ENCODE measurements around the gene INMT. TPM values are rescaled to one million over a fixed set of nuclear protein-coding genes. Genes with fewer than 3 reads are reported as not detected.

INMT gene
- total and polyA plus RNA-seq, 10 of the 15 experiments (the other 5 are each of a cell fraction or from before 2014, with no cell fraction given) = 0.03 to 0.20 (median 0.10) TPM; not detected in 7

GRCh38 chr7:30734497-30734896, 17.4 kb upstream of the INMT start:
- Histone ChIP-seq H4K20me1 (ENCODE audit: control insufficient read depth, insufficient read depth) (no peaks in the 10 kb centered on the region), H3K27me3 (replicated peaks in 1 of 2; ENCODE audit: control insufficient read depth in 2 of 2, insufficient read depth in 2 of 2, low read length in 1 of 2) (peaks cover 2 to 7% of the 10 kb centered on the region in 2 experiments; a peak in 3 of 4 replicates), H3K4me1 (ENCODE audit: control insufficient read depth, insufficient read depth, low read length) (no peaks in the 10 kb centered on the region), H3K27ac (ENCODE audit: control insufficient read depth, insufficient read depth) (no peak overlapping the region), H3K4me2 (ENCODE audit: control insufficient read depth, insufficient read depth) (no peak overlapping the region), H2AFZ (ENCODE audit: control insufficient read depth, low read depth, low read length) (no peak overlapping the region), H3K4me3 (no peak overlapping the region), H3K36me3 (ENCODE audit: control insufficient read depth in 2 of 2, insufficient read depth in 2 of 2, low read length in 1 of 2) (no peaks in the 10 kb centered on the region), H3K79me2 (ENCODE audit: control insufficient read depth, insufficient read depth, low read length) (no peaks in the 10 kb centered on the region), H3K9ac (ENCODE audit: control insufficient read depth, insufficient read depth, low read length) (no peak overlapping the region), H3K9me3 (replicated peaks; ENCODE audit: control insufficient read depth, insufficient read depth, low read length) (no peaks in the 10 kb centered on the region)
- RAD21 ChIA-PET (ENCODE audit: unreplicated experiment) = no interaction called here
- POLR2A ChIA-PET = interaction anchor here (0.5 kb wide), 1 partner anchor 80 kb away, joined by 3 read pairs; no protein-coding TSS in a partner anchor
- WGBS (ENCODE audit: insufficient coverage, insufficient replicate concordance, low lambda C conversion rate, missing lambda C conversion rate) = 45% methylated on average over 7 of the region's 7 CpGs
- BruUV-seq (replicated peaks) = no TSS peak
- DNase-seq (ENCODE audit: low read depth, low spot score) (no peak), ATAC-seq (no peak), FAIRE-seq (no peak)
- in situ Hi-C loops (cut with MboI) = no loop called here
- no peak for TF ChIP-seq RFX5 (IDR thresholded peaks at IDR 0.05; ENCODE audit: low read depth, low read length)
- CTCF ChIA-PET = interaction anchor here (1.1 kb wide), 1 partner anchor 187 kb away, joined by 3 read pairs; no protein-coding TSS in a partner anchor
- SMC1A ChIA-PET (ENCODE audit: uncharacterized antibody, unreplicated experiment) = no interaction called here
- intact Hi-C loops (cut with micrococcal nuclease; ENCODE audit: unreplicated experiment) = no loop called here

GRCh38 chr7:30735631-30736030, 16.3 kb upstream of the INMT start:
- intact Hi-C loops (cut with micrococcal nuclease; ENCODE audit: unreplicated experiment) (loop anchor here (5.0 kb wide), 1 partner anchor 458 kb away; no protein-coding TSS in a partner anchor), in situ Hi-C loops (cut with MboI) (no loop called here)
- no peak overlapping the region for H2AFZ ChIP-seq (ENCODE audit: control insufficient read depth, low read depth, low read length)
- no peaks in the 10 kb centered on the region for H3K4me1 ChIP-seq (ENCODE audit: control insufficient read depth, insufficient read depth, low read length)
- ChIA-PET SMC1A (ENCODE audit: uncharacterized antibody, unreplicated experiment) (no interaction called here), POLR2A (no interaction called here), RAD21 (ENCODE audit: unreplicated experiment) (no interaction called here), CTCF (interaction anchor here (0.7 kb wide), 1 partner anchor 36 kb away, joined by 3 read pairs; no protein-coding TSS in a partner anchor)
- no peak overlapping the region for H3K27ac ChIP-seq (ENCODE audit: control insufficient read depth, insufficient read depth)
- H3K4me2 ChIP-seq (ENCODE audit: control insufficient read depth, insufficient read depth) = no peak overlapping the region
- 67% methylated on average over 3 of the region's 3 CpGs for WGBS (ENCODE audit: insufficient coverage, insufficient replicate concordance, low lambda C conversion rate, missing lambda C conversion rate)
- ATAC-seq (no peak), DNase-seq (ENCODE audit: low read depth, low spot score) (no peak), FAIRE-seq (no peak)
- no peak overlapping the region for H3K4me3 ChIP-seq
- no peaks in the 10 kb centered on the region for H4K20me1 ChIP-seq (ENCODE audit: control insufficient read depth, insufficient read depth)
- peaks cover 0 to 7% of the 10 kb centered on the region in 2 experiments; a peak in 2 of 4 replicates for H3K27me3 ChIP-seq (replicated peaks in 1 of 2; ENCODE audit: control insufficient read depth in 2 of 2, insufficient read depth in 2 of 2, low read length in 1 of 2)
- H3K36me3 ChIP-seq (ENCODE audit: control insufficient read depth in 2 of 2, insufficient read depth in 2 of 2, low read length in 1 of 2) = no peaks in the 10 kb centered on the region
- H3K79me2 ChIP-seq (ENCODE audit: control insufficient read depth, insufficient read depth, low read length) = no peaks in the 10 kb centered on the region
- no peak overlapping the region for H3K9ac ChIP-seq (ENCODE audit: control insufficient read depth, insufficient read depth, low read length)
- H3K9me3 ChIP-seq (replicated peaks; ENCODE audit: control insufficient read depth, insufficient read depth, low read length) = no peaks in the 10 kb centered on the region
- BruUV-seq (replicated peaks) = no TSS peak
- TF ChIP-seq RELB (IDR thresholded peaks at IDR 0.05; ENCODE audit: low read depth) (no peak), LARP7 (IDR thresholded peaks at IDR 0.05) (no peak), ATF7 (IDR thresholded peaks at IDR 0.05; ENCODE audit: low read depth) (no peak), BCL3 (IDR thresholded peaks at IDR 0.05; ENCODE audit: borderline replicate concordance, insufficient read depth, low read depth, low read length, poor library complexity, severe bottlenecking) (no peak), RELA (IDR thresholded peaks at IDR 0.05; ENCODE audit: borderline replicate concordance, partially characterized antibody) (no peak)
- TF ChIP-seq, protein P1, sequence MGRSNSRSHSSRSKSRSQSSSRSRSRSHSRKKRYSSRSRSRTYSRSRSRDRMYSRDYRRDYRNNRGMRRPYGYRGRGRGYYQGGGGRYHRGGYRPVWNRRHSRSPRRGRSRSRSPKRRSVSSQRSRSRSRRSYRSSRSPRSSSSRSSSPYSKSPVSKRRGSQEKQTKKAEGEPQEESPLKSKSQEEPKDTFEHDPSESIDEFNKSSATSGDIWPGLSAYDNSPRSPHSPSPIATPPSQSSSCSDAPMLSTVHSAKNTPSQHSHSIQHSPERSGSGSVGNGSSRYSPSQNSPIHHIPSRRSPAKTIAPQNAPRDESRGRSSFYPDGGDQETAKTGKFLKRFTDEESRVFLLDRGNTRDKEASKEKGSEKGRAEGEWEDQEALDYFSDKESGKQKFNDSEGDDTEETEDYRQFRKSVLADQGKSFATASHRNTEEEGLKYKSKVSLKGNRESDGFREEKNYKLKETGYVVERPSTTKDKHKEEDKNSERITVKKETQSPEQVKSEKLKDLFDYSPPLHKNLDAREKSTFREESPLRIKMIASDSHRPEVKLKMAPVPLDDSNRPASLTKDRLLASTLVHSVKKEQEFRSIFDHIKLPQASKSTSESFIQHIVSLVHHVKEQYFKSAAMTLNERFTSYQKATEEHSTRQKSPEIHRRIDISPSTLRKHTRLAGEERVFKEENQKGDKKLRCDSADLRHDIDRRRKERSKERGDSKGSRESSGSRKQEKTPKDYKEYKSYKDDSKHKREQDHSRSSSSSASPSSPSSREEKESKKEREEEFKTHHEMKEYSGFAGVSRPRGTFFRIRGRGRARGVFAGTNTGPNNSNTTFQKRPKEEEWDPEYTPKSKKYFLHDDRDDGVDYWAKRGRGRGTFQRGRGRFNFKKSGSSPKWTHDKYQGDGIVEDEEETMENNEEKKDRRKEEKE (IDR thresholded peaks at IDR 0.05) = no peak
